ENCODE results near the gene C6orf62.

- TF ChIP-seq RAD21 (IDR thresholded peaks at IDR 0.05; ENCODE audit: low read length) (no peak), CTCF (conservative IDR thresholded peaks at IDR 0.05; ENCODE audit: low read depth, low read length) (no peak), POLR2A (IDR thresholded peaks at IDR 0.05; ENCODE audit: low read depth, low read length) (no peak), RFX5 (IDR thresholded peaks at IDR 0.05; ENCODE audit: low read depth, low read length) (no peak)
Observed at GRCh38 chr6:24662236-24662635, 56.7 kb downstream of the C6orf62 start.

Data from IMR-90 (cell line).